GM19035 (cell line): ENCODE data around the gene MYMK.

Experiments used
- ATAC-seq: cut with Tn5 transposase; IDR thresholded peaks from one replicate; pipeline ENCODE4 v1.9.1; 2021; ENCODE audit not compliant: unreplicated experiment

Gene MYMK

GRCh38 chr9:133536080-133536479 is 11.3 kb upstream of the MYMK start:
- ATAC-seq, result no peak

GRCh38 chr9:133535306-133535877 is 10.6 kb upstream of the MYMK start:
- ATAC-seq, result no peak

- ATAC-seq, result no peak
Observed at GRCh38 chr9:133534346-133535291, 9.9 kb upstream of the MYMK start, which contains the start of gene ADAMTSL2. Gene ADAMTSL2, plus strand, starts transcription at chr9:133534704. Its CDS starts 2,009 bp downstream, at chr9:133536713.

GRCh38 chr9:133533857-133534256 is 9.1 kb upstream of the MYMK start:
- no peak for ATAC-seq

DNA sequence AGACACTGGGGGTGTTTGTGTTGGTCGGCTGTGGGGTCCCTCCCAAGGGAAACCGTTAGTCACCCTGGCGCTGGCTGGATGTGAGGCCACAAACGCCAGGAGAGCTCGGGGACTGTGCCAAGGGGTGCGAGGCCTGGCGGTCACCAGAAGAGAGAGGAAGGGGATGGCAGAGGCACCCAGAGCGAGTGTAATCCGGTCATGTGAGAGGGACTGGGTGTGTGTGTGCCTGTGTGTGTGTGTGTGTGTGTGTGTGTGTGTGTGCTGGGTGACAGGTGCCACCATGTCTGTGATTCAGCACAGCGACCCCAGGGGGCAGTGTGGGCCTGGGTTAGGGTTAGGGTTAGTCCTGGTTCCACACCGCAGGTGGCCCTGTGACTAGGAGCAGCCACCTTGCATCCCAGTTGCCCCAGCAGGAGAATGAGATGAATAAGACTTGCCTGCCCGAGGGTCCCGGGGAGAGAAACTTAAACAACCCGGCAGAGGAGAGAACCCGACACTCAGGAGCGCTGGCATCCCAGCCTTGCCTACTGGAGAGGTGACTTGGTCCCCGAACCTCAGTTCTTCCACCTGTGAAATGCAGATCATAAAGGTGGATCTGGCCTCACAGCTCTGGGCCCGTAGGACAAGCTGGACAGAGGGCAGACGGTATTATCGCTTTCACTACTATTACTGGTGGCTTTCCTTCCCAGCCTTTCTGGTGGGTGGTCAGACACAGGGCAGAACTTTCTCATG is 8.3 kb upstream of the MYMK start:
- no peak for ATAC-seq

- no peak for ATAC-seq
Observed at GRCh38 chr9:133531293-133531692, 6.5 kb upstream of the MYMK start.

DNA sequence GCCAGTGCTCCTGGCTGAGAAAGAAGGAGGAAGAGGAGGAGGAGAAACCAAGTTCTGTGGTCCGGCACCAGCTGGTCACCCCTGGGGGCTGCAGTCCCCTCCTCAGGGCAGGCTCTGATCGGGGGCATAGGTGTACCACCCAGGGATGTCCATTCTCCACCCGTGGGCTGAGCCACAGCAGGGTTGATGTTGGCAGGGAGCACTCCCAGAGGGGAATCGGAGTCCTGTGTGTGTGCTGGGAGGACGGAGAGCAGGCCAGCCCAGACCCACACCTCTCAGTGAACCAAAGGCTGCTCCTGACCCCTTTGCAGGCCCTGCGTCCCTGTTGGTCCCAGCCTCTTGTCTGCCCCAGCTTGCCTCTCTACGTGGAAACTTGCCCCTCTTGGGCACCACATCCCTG is 5.1 kb upstream of the MYMK start:
- ATAC-seq, result no peak

DNA sequence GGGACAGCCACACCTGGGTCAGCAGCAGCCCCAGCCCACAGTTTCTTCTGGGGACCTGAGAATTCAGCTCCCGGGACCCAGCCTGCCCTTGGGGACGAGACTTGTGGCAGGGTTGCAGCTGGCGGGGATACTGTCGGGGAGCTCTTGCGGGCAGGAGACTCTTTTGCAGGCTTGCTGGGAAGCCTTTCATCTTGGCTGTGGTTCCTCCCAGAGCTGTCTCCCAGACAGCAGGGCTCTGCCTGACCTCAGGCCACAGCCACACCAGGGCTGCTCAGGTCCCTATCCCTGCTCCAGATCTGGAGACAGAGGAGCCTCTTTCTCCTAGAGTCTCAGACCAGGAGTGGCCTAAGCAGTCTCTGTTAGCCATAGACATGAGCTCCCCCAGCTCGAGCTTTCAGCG is 4.7 kb upstream of the MYMK start:
- no peak for ATAC-seq

GRCh38 chr9:133528876-133529241 is 4.1 kb upstream of the MYMK start:
- ATAC-seq, result no peak

DNA sequence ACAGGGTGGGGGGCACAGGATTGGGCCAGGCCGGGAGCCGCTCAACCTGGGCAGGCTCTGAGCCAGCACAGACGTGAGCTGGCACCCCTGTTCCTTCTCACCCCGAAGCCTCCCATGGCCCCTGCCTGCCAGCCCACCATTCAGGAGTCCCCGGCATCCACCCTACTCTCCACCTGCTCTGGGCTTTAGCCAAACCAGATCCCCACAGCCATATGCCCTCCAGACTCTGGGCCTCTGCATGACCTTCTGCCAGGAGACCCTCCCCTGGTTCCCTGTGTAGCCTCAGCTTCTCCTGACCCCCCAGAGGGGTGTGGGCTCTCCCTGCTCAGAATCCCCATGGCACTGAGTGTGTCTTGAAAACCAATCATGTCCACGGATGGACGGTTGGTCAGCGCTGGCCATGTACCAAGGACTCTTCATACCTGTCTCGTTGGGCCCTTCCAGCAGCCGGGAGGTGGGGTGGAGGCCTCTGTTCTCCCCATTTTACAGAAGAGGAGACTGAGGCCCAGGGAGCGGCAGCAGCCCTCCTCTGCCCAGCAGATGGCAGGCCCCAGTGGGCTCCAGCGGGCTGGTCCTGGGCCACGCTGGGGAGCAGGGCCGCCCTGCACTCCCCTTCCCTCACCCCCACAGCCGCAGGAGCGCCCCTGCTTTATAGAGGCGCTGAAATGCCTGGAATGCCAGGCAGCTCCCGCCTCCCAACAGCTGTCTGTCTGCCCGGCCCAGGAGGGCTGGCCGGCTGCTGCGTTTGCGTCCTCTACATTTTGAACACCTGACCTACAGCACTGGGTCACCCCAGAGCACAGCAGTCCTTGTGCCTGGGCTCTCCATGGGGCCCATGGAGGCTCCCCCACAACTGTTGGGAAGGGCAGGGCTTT is 3.5 kb upstream of the MYMK start:
- ATAC-seq, result no peak

- ATAC-seq, result no peak
Observed at GRCh38 chr9:133527444-133527920, 2.7 kb upstream of the MYMK start.

DNA sequence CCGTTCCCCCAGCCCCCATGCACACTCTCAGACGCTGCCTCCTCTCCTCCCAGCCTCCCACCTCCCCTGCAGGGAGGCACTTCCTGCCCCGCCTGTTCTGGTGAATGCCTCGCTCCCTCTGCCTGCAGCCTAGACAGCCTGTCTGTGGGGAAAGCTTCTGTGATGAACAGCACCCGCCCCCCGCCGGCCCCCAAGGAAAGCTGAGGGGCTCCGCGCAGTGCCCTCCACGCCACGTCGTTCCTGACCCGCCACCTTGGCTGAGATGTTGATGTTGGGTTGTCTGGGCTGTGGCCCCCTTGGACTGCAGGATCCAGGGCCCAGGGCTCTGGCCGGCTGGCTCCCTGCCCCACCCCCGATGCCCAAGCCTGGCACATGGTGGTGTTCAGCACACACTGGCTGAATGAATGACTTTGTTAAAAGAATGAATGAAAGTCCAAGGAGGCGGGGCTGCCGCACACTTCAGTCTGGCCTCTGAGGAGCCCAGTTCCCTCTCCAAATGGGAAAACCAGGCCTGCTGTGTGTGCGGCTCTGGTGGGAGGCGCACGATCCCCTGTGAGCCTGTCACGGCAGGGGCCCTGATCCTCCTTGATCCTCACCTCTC is 2.1 kb upstream of the MYMK start:
- no peak for ATAC-seq

DNA sequence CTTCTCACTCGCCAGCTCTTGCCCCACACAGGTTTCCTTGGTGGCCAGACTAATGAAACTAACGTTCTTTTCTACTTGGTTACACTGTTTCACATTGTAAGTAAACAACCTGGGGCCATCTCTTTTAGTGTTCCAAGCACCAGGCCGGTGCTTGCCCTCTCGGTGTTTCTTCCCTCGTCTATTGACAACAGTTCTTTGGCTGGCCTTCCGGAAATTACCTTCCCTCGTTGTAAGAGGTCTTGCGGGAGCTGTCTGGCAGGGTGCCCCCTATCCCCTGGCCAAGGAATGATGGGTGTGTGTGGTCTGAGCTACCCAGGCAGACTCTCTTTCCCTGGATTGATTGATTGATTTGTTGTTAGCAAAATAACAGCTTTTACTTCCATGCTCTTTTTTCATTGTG is 918 bp upstream of the MYMK start:
- ATAC-seq, result no peak

GRCh38 chr9:133524146-133524545 is 613 bp downstream of the MYMK start:
- ATAC-seq, result no peak

- ATAC-seq, result no peak
Observed at GRCh38 chr9:133523106-133523505, 1.7 kb downstream of the MYMK start.

- no peak for ATAC-seq
Observed at GRCh38 chr9:133522073-133522910, 2.5 kb downstream of the MYMK start.

- no peak for ATAC-seq
Observed at GRCh38 chr9:133521122-133522072, 3.4 kb downstream of the MYMK start.

DNA sequence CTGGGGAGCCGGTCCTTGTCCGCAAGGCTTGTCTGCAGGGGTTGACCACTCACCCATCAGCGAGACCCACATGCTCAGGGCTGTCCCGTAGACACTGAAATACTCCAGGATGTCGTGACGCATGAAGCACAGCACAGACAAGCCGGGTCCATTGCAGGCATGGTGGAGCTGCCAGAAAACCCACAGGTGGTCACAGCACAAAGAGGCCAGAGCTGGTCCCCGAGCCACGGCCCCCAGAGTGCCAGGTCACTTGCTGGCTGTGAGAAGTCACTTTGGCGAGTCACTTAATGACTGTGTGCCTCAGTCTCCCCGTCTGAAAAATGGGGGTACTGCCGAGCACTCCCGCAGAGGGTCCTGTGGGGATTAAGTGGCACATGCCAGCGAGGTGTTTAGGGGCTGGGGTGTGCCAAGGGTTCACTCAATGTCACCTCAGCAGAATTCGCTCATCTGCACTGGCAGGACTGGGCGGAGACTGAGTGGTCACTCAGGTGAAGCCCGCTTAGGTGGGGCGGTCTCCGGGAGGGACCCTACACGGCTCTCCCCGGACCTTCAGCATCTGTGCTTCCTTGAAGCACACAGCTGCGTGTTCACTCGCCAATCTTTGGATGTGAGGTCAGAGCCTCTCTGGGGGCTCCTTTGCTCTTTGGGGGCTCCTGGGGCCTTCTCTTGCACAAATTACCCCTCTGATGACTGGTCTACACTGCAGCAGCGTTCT is 4.5 kb downstream of the MYMK start:
- ATAC-seq, result no peak
